ES-I3 (cell line): Measurements from ENCODE around the gene SCAI.
A peak's percentile ranks its signal among the peaks of the same experiment; 100 is the strongest.
"Not testable (repeated sequence)": the region's sequence is repeated elsewhere in the genome, so short reads cannot be mapped to it uniquely, and the experiment has no call there.

Experiments used
- H3K36me3 ChIP-seq: 2 replicates; pipeline ENCODE4 v1.6.1; 2013; ENCODE audit warnings: mild to moderate bottlenecking, low read length, control low read depth, moderate library complexity; ENCODE audit not compliant: insufficient read depth
- H3K4me1 ChIP-seq: 2 replicates; pipeline ENCODE4 v1.6.1; 2013; ENCODE audit warnings: mild to moderate bottlenecking, control low read depth, low read length; ENCODE audit not compliant: insufficient read depth
- H3K9ac ChIP-seq: 2 replicates; pipeline ENCODE4 v1.6.1; 2013; ENCODE audit warnings: low read depth, mild to moderate bottlenecking, low read length, moderate library complexity
- H3K9me3 ChIP-seq: 2 replicates; pipeline ENCODE4 v1.6.1; 2013; ENCODE audit warnings: mild to moderate bottlenecking, low read length, moderate library complexity; ENCODE audit not compliant: control insufficient read depth, insufficient read depth

Gene SCAI

DNA sequence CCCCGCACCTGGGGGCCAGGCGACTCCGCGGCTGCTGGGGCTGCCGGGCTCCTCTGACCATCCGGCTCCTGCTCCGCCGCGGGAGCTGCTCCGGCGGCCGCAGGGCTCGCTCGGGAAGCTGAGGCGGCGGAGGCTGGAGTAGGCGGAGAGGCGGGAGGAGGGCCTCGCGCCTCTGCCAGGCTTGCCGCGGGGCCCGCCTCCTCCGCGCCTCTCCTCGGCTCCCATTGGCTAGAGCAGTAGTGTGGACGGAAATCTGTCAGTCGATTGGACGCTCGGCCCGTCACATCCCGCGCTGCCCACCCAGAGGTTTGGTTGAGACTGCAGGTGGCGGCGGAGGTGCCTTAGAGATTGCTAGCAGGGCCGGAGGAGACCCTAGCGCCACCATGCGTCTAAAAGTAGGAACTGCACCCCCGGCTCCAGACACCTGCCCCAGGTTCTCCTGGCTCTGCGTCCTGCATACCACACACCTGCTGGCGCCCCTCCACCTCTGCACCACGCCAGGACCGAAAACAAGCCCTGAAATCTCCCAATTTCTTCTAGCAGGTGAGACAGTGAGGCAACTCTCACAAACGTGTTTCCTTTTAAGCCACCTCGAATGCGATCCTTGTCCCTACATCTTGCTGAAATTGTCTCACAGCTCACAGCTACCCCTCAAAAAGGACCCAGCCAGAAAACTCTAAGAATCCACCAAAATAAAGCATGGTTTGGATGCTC is at the start of gene SCAI:
Gene SCAI, minus strand, starts transcription at position 152 of the 714 bp plus-strand sequence. Its CDS starts 91 bp downstream, at position 61.
- Histone ChIP-seq H3K4me1 (no peaks in the 10 kb centered on the region; the same call in 1 of the 2 replicates), H3K36me3 (no peaks in the 10 kb centered on the region; the same call in 1 of the 2 replicates), H3K9ac (peak within 1 kb of the TSS; percentile 68), H3K9me3 (no peaks in the 10 kb centered on the region)

DNA sequence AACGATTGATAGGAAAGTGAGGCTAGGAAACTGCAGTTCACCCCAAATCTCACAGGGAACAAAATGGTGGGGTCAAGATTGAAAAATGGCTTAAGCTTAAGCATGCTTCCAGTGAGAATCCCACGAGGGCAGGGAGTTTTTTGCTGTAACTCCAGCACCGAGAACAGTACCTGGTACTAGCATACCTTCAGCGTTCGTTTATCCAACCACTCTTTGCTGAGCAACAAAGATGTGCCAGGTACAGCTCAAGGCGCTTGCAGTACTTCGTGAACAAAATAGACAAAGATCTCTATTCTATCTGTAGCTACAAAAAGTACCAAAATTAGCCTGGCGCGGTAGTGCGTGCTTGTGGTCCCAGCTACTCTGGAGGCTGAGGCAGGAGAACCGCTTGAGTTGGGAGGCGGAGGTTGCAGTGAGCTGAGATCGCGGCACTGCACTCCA is 47.1 kb upstream of the SCAI start:
- Histone ChIP-seq H3K4me1 (no peaks in the 10 kb centered on the region), H3K9me3 (no peaks in the 10 kb centered on the region), H3K36me3 (no peaks in the 10 kb centered on the region), H3K9ac (peak overlapping the region; percentile 87)

DNA sequence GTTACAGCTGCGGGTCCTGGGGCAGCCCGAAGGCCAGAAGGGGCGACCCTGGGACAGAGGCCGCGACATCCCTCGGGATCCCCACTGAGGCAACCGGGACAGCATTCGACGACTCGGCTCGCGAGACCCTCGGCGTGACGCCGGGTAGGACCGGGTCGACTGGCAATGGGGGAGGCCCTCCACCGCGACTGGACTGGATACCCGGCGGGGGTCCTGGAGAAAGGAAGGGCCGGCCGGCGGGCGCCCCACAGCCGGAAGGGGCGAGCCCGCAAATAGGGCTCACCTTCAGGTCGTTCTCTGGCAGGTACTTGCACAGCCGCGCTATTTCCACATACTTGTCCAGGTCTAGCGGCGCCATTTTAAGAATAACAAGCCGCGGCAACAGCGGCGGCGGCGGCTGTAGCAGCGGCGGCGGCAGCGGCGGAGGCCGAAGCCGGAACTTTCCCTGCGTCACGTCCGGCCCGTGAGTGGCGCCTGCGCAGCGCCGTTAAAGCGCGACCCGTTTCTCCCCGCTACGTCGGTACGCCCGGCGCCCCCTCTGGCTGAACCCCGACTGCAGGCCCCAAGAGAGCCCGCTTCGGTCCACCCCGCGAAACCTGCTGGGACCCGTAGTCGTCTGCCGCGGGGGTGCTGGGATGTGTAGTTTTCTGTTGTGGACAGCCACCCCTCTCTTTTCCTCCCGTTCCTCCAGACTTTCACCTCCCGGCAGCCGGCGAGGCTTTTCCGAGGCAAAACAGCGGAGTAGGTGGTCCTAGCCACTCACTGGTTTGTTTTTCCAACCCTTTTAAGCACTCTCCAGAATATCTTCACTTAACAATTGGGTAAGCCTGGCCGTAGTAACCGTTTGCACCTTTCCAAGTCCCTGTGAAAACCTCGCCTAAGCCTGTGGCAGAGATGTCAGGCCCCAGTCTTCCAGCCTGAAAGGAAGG is 46.3 kb upstream of the SCAI start, which contains the start of gene PPP6C:
Gene PPP6C, minus strand, starts transcription at position 443 of the 929 bp plus-strand sequence. Its CDS starts 85 bp downstream, at position 358.
- Histone ChIP-seq H3K4me1 (no peaks in the 10 kb centered on the region), H3K9ac (peak within 1 kb of the TSS; percentile 87), H3K36me3 (no peaks in the 10 kb centered on the region), H3K9me3 (no peaks in the 10 kb centered on the region)

DNA sequence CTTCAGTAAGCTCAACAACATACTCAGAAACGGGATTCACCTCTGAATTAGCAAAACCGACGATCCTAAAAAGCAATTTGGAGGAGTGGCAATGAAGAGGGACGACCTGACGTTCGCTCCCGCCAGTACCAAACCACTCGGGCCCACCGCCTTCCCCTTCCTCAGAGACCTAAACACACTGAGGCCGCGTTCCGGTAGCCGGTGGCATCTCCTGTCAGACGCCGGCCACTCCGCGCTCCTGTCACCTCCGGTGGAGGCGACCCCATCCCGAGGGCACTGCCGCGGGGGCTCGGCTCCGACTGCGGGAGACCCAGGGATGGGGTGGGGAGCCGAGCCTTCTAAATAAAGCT is 45.7 kb upstream of the SCAI start:
- Histone ChIP-seq H3K9ac (peak overlapping the region; percentile 87), H3K36me3 (no peaks in the 10 kb centered on the region), H3K4me1 (no peaks in the 10 kb centered on the region), H3K9me3 (no peaks in the 10 kb centered on the region)

DNA sequence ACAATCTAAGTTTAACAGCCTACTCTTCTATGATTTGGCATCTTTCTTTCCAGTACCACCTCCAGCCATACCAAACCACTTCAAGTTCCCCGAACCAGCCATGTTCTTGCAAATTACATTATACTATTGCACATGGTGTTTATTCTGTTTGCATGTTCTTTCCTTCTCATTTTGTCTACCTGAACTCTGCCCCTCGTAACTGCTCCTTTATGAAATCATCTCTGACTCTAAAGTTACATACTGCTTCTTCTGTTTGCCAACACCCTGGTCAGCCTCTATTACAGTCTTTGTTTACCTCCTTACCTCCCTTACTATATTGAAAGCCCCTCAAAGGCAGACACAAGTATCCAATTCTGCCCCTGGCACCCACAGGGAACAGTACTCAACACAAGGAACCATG is 40.2 kb upstream of the SCAI start:
- no peaks in the 10 kb centered on the region for H3K4me1 ChIP-seq
- no peak overlapping the region for H3K9ac ChIP-seq
- no peaks in the 10 kb centered on the region for H3K36me3 ChIP-seq
- H3K9me3 ChIP-seq: no peaks in the 10 kb centered on the region

DNA sequence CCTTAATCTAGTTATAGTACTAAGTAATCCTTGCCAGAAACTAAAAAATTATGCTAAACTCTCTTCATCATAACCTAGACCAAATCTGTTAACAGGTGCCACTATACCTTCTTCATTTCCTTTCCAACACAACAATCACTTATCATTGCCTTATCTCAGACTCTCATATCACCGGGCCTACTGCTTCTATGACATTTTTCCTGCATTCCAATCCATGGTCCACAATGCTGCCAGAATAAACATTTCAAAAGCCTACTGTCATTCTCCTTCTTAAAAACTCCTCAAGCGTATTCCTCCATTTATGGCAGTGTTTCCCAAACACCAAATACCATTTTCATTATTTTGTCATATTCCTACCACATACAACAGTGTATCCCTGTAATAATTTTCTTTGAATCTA is 39.7 kb upstream of the SCAI start:
- H3K9me3 ChIP-seq: no peaks in the 10 kb centered on the region
- H3K9ac ChIP-seq: no peak overlapping the region
- no peaks in the 10 kb centered on the region for H3K36me3 ChIP-seq
- no peaks in the 10 kb centered on the region for H3K4me1 ChIP-seq

DNA sequence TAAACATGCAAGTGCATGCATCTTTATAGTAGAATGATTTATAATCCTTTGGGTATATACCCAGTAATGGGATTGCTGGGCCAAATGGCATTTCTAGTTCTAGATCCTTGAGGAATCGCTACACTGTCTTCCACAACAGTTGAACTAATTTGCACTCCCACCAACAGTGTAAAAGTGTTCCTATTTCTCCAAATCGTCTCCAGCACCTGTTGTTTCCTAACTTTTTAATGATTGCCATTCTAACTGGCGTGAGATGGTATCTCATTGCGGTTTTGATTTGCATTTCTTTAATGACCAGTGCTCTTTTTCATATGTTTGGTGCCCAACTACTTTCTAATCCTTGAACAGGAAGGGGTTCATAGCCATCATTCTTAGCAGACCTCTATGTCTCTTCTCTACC is 38.4 kb upstream of the SCAI start:
- H3K36me3 ChIP-seq, H3K9ac ChIP-seq, H3K9me3 ChIP-seq, H3K4me1 ChIP-seq: not testable (repeated sequence)

DNA sequence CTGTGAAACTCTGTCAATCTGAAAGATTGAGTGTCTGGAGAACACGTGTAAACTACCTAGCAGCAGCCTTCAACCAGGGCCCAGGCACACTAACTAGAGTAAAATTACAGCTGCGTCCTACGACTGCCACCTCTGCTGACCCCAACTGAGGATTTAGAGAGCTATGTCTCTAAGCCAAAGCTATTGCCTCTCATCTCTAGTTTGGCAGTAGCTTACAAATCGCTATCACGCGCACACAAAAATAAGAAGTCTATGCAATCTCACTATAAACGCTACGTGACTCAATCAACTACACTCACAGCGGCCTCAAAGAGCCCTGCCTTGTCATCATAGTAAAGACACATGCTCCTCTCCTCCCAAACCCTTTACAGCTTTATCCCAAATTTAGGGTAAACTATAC is 37.5 kb upstream of the SCAI start:
- H3K9ac ChIP-seq: no peak overlapping the region
- H3K36me3 ChIP-seq: no peaks in the 10 kb centered on the region
- no peaks in the 10 kb centered on the region for H3K4me1 ChIP-seq
- H3K9me3 ChIP-seq: no peaks in the 10 kb centered on the region

DNA sequence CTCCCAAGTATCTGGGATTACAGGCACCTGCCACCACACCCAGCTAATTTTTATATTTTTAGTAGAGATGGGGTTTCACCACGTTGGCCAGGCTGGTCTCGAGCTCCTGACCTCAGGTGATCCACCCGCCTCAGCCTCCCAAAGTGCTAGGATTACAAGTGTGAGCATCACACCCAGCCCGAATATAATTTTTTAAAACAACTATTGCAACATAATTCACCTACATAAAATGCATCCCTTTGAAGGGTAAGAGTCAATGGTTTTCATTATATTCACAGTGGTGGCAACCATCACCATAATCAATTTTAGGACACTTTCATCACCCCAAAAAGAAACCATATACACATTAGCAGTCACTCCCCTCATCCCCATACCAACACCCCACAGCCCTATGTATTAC is 36.4 kb upstream of the SCAI start:
- H3K9ac ChIP-seq, H3K9me3 ChIP-seq, H3K4me1 ChIP-seq, H3K36me3 ChIP-seq: not testable (repeated sequence)

DNA sequence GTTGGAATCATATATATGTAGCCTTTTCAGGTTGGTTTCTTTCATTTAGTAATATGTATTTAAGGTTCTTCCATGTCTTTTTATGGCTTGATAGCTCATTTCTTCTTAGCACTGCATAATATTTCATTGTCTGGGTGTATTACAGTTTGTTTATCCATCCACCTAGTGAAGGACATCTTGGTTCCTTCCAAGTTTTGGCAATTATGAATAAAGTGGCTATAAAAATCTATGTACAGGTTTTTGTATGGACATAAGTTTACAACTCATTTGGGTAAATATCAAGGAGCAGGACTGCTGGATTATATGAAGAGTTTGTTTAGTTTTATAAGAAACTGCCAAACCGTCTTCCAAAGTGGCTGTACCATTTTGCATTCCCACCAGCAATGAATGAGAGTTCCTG is 34.6 kb upstream of the SCAI start:
- Histone ChIP-seq H3K4me1 (no peaks in the 10 kb centered on the region), H3K9ac (no peak overlapping the region), H3K36me3 (no peaks in the 10 kb centered on the region), H3K9me3 (no peaks in the 10 kb centered on the region)

DNA sequence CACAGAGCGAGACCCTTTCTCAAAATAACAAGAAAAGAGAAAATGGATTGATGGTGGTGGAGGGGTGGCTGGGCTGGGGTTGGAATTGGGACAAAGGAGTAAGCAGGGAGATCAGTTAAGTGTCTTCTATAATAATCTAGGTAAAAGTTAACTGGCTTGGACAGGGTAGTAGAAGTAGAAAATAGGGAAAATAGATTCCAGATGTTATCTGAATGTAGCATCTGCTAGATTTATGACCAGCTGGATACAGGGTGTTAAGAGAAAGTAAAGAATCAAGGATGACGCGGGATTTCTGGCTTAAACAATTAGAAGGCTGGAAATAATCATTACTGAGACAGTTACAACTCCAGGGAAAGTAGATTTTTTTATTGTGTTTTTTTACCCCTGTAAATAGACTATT is 33.3 kb upstream of the SCAI start:
- Histone ChIP-seq H3K36me3 (no peaks in the 10 kb centered on the region), H3K9ac (no peak overlapping the region), H3K4me1 (no peaks in the 10 kb centered on the region), H3K9me3 (no peaks in the 10 kb centered on the region)

DNA sequence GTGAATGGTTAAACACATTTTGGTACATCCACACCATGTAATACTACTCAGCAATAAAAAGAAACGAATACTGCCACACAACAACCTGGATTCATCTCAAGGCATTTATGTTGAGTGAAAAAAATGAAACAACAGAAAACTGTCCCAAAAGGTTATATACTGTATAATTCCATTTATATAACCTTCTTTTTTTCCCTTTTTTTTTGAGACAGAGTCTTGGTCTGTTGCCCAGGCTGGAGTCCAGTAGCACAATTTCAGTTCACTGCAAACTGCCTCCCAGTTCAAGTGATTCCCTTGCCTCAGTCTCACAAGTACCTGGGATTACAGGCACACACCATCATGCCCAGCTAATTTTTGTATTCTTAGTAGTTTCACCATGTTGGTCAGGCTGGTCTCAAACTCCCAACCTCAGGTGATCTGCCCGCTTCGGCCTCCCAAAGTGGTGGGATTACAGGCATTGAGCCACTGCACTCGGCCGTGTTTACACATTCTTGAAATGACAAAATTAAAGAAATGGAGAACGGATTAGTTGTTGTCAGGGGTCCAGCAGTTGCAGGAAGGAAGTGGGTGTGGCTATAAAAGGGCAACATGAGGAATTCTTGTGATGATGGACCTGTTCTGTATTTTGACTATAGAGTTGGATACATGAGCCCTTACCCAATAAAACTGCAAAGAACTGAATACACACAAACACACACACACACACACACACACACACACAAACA is 28.9 kb upstream of the SCAI start:
- H3K9ac ChIP-seq: no peak overlapping the region
- H3K9me3 ChIP-seq: no peaks in the 10 kb centered on the region
- H3K4me1 ChIP-seq: no peaks in the 10 kb centered on the region
- peaks cover 3% of the 10 kb centered on the region; the same call in 1 of the 2 replicates for H3K36me3 ChIP-seq

DNA sequence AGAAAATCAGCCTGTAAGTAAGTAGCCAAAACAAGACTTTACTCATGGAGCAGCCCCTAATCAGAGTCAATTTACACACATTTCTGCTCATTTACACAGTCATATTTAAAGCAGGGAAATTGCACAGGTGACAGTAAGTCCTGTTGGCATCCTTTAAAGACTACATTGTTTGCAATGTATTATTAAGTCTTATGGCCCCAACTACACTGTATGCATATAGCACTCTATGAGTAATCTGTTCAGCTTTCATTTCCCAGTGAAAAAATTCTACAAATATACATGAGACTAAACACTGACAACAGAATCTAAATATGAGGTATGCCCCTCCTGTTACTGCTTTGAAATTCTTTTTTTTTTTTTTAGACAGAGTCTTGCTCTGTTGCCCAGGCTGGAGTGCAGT is 26.6 kb upstream of the SCAI start:
- Histone ChIP-seq H3K4me1 (no peaks in the 10 kb centered on the region), H3K36me3 (peaks cover 3% of the 10 kb centered on the region; the same call in 1 of the 2 replicates), H3K9me3 (no peaks in the 10 kb centered on the region), H3K9ac (no peak overlapping the region)

DNA sequence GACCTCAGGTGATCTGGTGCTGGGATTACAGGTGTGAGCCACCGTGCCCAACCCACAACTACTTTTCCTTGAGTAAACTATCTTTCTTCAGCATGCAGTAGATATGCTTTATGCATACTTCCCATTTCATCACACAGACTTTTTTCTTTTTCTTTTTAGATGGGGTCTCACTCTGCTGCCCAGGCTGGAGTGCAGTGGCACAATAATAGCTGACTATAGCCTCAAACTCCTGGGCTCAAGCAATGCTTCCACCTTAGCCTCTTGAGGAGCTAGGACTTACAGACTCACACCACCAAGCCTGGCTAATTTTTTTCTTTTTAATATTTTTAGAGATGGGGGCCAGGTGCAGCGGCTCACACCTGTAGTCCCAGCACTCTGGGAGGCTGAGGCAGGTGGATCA is 23.4 kb upstream of the SCAI start:
- H3K4me1 ChIP-seq: no peaks in the 10 kb centered on the region

More for the DNA sequence above, 23.4 kb upstream of the SCAI start:
- Histone ChIP-seq H3K9me3 (no peaks in the 10 kb centered on the region), H3K36me3 (peaks cover 3% of the 10 kb centered on the region; the same call in 1 of the 2 replicates), H3K9ac (no peak overlapping the region)
